ENCODE data around the gene FAM149B1. TPM values are rescaled to one million over a fixed set of nuclear protein-coding genes. Genes with fewer than 3 reads are reported as not detected.

Gene FAM149B1
- total and polyA plus RNA-seq, 2 of the 13 experiments (the other 11 are each of a cell fraction or from before 2014, with no cell fraction given): 9.3 to 16.8 TPM

DNA sequence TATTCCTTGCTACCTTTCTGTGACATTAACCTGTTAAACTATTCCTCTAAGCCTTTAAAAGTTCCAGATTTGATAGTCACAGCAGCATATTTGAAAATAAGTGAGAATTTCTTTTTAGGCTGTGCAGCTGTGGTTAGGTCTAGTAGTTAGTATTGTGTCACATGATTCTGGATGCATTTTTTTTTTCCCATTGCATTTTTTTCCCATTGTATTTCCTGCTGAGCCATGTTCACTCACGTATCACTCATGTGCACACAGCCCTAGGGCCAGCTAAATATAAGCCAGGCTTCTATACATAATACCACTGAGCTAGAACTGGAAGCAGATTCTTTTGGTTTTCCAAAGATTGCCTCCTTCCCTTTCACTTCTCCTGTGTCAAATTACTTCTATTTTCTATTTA is 41.8 kb downstream of the FAM149B1 start (continued):
- TF ChIP-seq ZNF318 (CRISPR knock-in tag; IDR thresholded peaks at IDR 0.05) (no peak), ZNF232 (CRISPR knock-in tag; IDR thresholded peaks at IDR 0.05; ENCODE audit: borderline replicate concordance) (no peak), NFKBIZ (CRISPR knock-in tag; IDR thresholded peaks at IDR 0.05) (no peak), JUN (CRISPR knock-in tag; IDR thresholded peaks at IDR 0.05) (no peak), ZNF180 (CRISPR knock-in tag; IDR thresholded peaks at IDR 0.05; ENCODE audit: borderline replicate concordance, low read depth) (no peak), TBX3 (IDR thresholded peaks at IDR 0.05; ENCODE audit: borderline replicate concordance) (no peak), ZNF530 (CRISPR knock-in tag; IDR thresholded peaks at IDR 0.05; ENCODE audit: low read depth) (no peak), ZBTB26 (CRISPR knock-in tag; IDR thresholded peaks at IDR 0.05; ENCODE audit: borderline replicate concordance) (no peak), CREBL2 (CRISPR knock-in tag; IDR thresholded peaks at IDR 0.05; ENCODE audit: borderline replicate concordance) (no peak), MED1 (CRISPR knock-in tag; IDR thresholded peaks at IDR 0.05) (no peak)

Data from HepG2 (cell line).